IMR-90 (cell line): Measurements from ENCODE around the gene KRTAP9-3. TPM values are rescaled to one million over a fixed set of nuclear protein-coding genes. Genes with fewer than 3 reads are reported as not detected.
A peak's percentile ranks its signal among the peaks of the same experiment; 100 is the strongest.

ENCODE experiments used
- ATAC-seq: fragments of 200-7000 bp; cut with Tn5 transposase; 2 replicates; pipeline ENCODE4 v1.9.1; 2020; ENCODE audit warnings: low read depth, mild to moderate bottlenecking, moderate library complexity
- BruUV-seq: library from RNA; stranded (reverse); fragments of 400-500 nt; replicated peaks from 2 replicates; lab custom pipeline; 2021; lab: Mats Ljungman, UMichigan
- CTCF ChIA-PET: fragments of 300-600 bp; formaldehyde crosslinking; extraction: SDS; loops from one replicate; lab custom pipeline; 2021; ENCODE audit warnings: antibody characterized with exemption; lab: Yijun Ruan, JAX
- POLR2A ChIA-PET: fragments of 300-600 bp; sonication (Branson Sonifier 250); formaldehyde crosslinking; loops from one replicate; lab custom pipeline; 2022; ENCODE audit warnings: antibody characterized with exemption; ENCODE audit not compliant: unreplicated experiment; lab: Charles Lee
- DNase-seq: peaks from one replicate; pipeline ENCODE4 v3.0.0; 2013
- H2AFZ ChIP-seq: replicated peaks from 2 replicates; pipeline ENCODE3; 2013; ENCODE audit warnings: low read length, mild to moderate bottlenecking; ENCODE audit not compliant: poor library complexity
- H2AK5ac ChIP-seq: 2 replicates; pipeline ENCODE4 v1.6.1; 2013; ENCODE audit warnings: low read depth, low read length, inconsistent platforms
- H2AK9ac ChIP-seq: replicated peaks from 2 replicates; pipeline ENCODE3; 2013; ENCODE audit warnings: mild to moderate bottlenecking, low read depth, low read length, moderate library complexity; ENCODE audit not compliant: poor library complexity
- H2BK120ac ChIP-seq: 2 replicates; pipeline ENCODE4 v1.6.1; 2013; ENCODE audit warnings: low read depth, low read length, inconsistent platforms
- H2BK15ac ChIP-seq: 3 replicates; pipeline ENCODE4 v1.6.1; 2013; ENCODE audit warnings: low read depth, low read length, inconsistent platforms
- H2BK20ac ChIP-seq: 2 replicates; pipeline ENCODE4 v1.6.1; 2013; ENCODE audit warnings: low read depth, mild to moderate bottlenecking, inconsistent platforms, low read length, moderate library complexity
- H2BK5ac ChIP-seq: 2 replicates; pipeline ENCODE4 v1.6.1; 2013; ENCODE audit warnings: mild to moderate bottlenecking, low read depth, low read length, inconsistent platforms; ENCODE audit not compliant: poor library complexity, severe bottlenecking
- H3K14ac ChIP-seq: replicated peaks from 2 replicates; pipeline ENCODE4 v1.6.1; 2013; ENCODE audit warnings: low read depth, low read length, inconsistent platforms
- H3K18ac ChIP-seq: 2 replicates; pipeline ENCODE4 v1.6.1; 2013; ENCODE audit warnings: low read depth, low read length, control low read depth
- H3K23ac ChIP-seq: 2 replicates; pipeline ENCODE4 v1.6.1; 2013; ENCODE audit warnings: low read depth, low read length, inconsistent platforms
- H3K27ac ChIP-seq: 2 replicates; pipeline ENCODE4 v1.5.1; 2013; ENCODE audit warnings: mild to moderate bottlenecking, control low read depth, low read length; ENCODE audit not compliant: insufficient read depth
- H3K27me3 ChIP-seq: 2 replicates; pipeline ENCODE4 v1.6.1; 2013; ENCODE audit warnings: low read length; ENCODE audit not compliant: control insufficient read depth, insufficient read depth
- H3K36me3 ChIP-seq: 2 replicates; pipeline ENCODE4 v1.6.1; 2013; ENCODE audit warnings: low read length, mixed read lengths; ENCODE audit not compliant: control insufficient read depth, insufficient read depth
- H3K4ac ChIP-seq: 2 replicates; pipeline ENCODE4 v1.6.1; 2013; ENCODE audit warnings: low read depth, low read length, inconsistent platforms
- H3K4me1 ChIP-seq: 2 replicates; pipeline ENCODE4 v1.6.1; 2013; ENCODE audit warnings: low read length, mixed read lengths; ENCODE audit not compliant: control insufficient read depth, insufficient read depth
- H3K4me2 ChIP-seq: 2 replicates; pipeline ENCODE4 v1.6.1; 2013; ENCODE audit warnings: low read depth, mild to moderate bottlenecking, control low read depth, low read length, moderate library complexity
- H3K4me3 ChIP-seq: 2 replicates; pipeline ENCODE4 v1.5.1; 2013; ENCODE audit warnings: low read depth, mild to moderate bottlenecking, control low read depth, low read length, moderate library complexity; ENCODE audit not compliant: insufficient read depth
- H3K56ac ChIP-seq: 2 replicates; pipeline ENCODE4 v1.6.1; 2013; ENCODE audit warnings: low read length, inconsistent platforms; ENCODE audit not compliant: insufficient read depth; ENCODE audit errors: extremely low read depth
- H3K79me1 ChIP-seq, 2 experiments: 2 replicates each; pipeline ENCODE4 v1.6.1; 2013; ENCODE audit warnings: low read length in 2 of 2, inconsistent platforms in 1 of 2, low read depth in 1 of 2
- H3K9ac ChIP-seq: 2 replicates; pipeline ENCODE4 v1.6.1; 2013; ENCODE audit warnings: low read depth, low read length, control low read depth
- H3K9me1 ChIP-seq: 2 replicates; pipeline ENCODE4 v1.6.1; 2013; ENCODE audit warnings: low read length, inconsistent platforms; ENCODE audit not compliant: insufficient read depth
- H3K9me3 ChIP-seq: 2 replicates; pipeline ENCODE4 v1.6.1; 2013; ENCODE audit warnings: low read length; ENCODE audit not compliant: control insufficient read depth, insufficient read depth
- H4K20me1 ChIP-seq: 2 replicates; pipeline ENCODE4 v1.6.1; 2013; ENCODE audit warnings: low read length, inconsistent platforms; ENCODE audit not compliant: insufficient read depth
- H4K5ac ChIP-seq: 2 replicates; pipeline ENCODE4 v1.6.1; 2013; ENCODE audit warnings: mild to moderate bottlenecking, low read depth, low read length, control low read depth
- H4K8ac ChIP-seq, 2 experiments: 2 replicates each; pipeline ENCODE4 v1.6.1; 2013; ENCODE audit warnings: low read depth in 2 of 2, low read length in 2 of 2, control low read depth in 1 of 2, inconsistent platforms in 1 of 2
- H4K91ac ChIP-seq: 2 replicates; pipeline ENCODE4 v1.6.1; 2013; ENCODE audit warnings: low read depth, low read length, inconsistent platforms; ENCODE audit not compliant: insufficient read depth
- BHLHE40 ChIP-seq: fragments of 150-350 bp; IDR thresholded peaks from 2 replicates; pipeline ENCODE4 v1.6.1; 2016; ENCODE audit warnings: mild to moderate bottlenecking, low read depth, low read length
- CEBPB ChIP-seq: IDR thresholded peaks from 2 replicates; pipeline ENCODE4 v1.6.1; 2012; ENCODE audit warnings: low read depth, low read length, improper control_type of control experiment
- CHD1 ChIP-seq: IDR thresholded peaks from 2 replicates; pipeline ENCODE4 v1.6.1; 2012; ENCODE audit warnings: low read depth, low read length, improper control_type of control experiment
- CTCF ChIP-seq: conservative IDR thresholded peaks from 2 replicates; pipeline ENCODE4 v1.5.1; 2012; ENCODE audit warnings: mild to moderate bottlenecking, low read depth, low read length, improper control_type of control experiment
- ELK1 ChIP-seq: fragments of 150-350 bp; IDR thresholded peaks from 2 replicates; pipeline ENCODE4 v1.6.1; 2016; ENCODE audit warnings: low read depth, mild to moderate bottlenecking, low read length, moderate library complexity, borderline replicate concordance
- FOS ChIP-seq: fragments of 150-350 bp; IDR thresholded peaks from 2 replicates; pipeline ENCODE4 v1.6.1; 2016; ENCODE audit warnings: low read depth, low read length
- MAFK ChIP-seq: IDR thresholded peaks from 2 replicates; pipeline ENCODE4 v1.6.1; 2012; ENCODE audit warnings: low read depth, low read length, improper control_type of control experiment
- MAZ ChIP-seq: IDR thresholded peaks from 2 replicates; pipeline ENCODE4 v1.6.1; 2012; ENCODE audit warnings: low read depth, mild to moderate bottlenecking, low read length, improper control_type of control experiment, moderate library complexity, borderline replicate concordance
- MXI1 ChIP-seq: IDR thresholded peaks from 2 replicates; pipeline ENCODE4 v1.6.1; 2012; ENCODE audit warnings: low read depth, mild to moderate bottlenecking, low read length, moderate library complexity, borderline replicate concordance
- NFE2L2 ChIP-seq: fragments of 150-350 bp; IDR thresholded peaks from 2 replicates; pipeline ENCODE4 v1.6.1; 2016; ENCODE audit warnings: low read depth, mild to moderate bottlenecking, low read length
- POLR2A ChIP-seq: IDR thresholded peaks from 2 replicates; pipeline ENCODE4 v1.6.1; 2012; ENCODE audit warnings: mild to moderate bottlenecking, low read depth, low read length
- RCOR1 ChIP-seq: IDR thresholded peaks from 2 replicates; pipeline ENCODE4 v1.6.1; 2012; ENCODE audit warnings: mild to moderate bottlenecking, low read length, improper control_type of control experiment; ENCODE audit not compliant: insufficient replicate concordance
- RFX5 ChIP-seq: IDR thresholded peaks from 2 replicates; pipeline ENCODE4 v1.8.0; 2012; ENCODE audit warnings: low read depth, mild to moderate bottlenecking, low read length, moderate library complexity
- SMC3 ChIP-seq: fragments of 150-350 bp; IDR thresholded peaks from 2 replicates; pipeline ENCODE4 v1.6.1; 2016; ENCODE audit warnings: low read depth, mild to moderate bottlenecking, antibody characterized with exemption, low read length, moderate library complexity
- WGBS, 2 experiments: methylation state at CpG; one replicate each; pipeline versions ENCODE4 v1.1.5 to v1.1.7; 2013; ENCODE audit warnings: missing lambda C conversion rate in 2 of 2; ENCODE audit not compliant: insufficient read length in 1 of 2; ENCODE audit errors: extremely low coverage in 2 of 2; 5-methylcytosine and 5-hydroxymethylcytosine counted together
- dilution Hi-C: fragments of 300-500 bp; cut with HindIII; formaldehyde crosslinking; loops from one replicate; pipeline ENCODE4 v1.14.3; 2018; ENCODE audit warnings: low sequenced_read_pairs; ENCODE audit not compliant: unreplicated experiment
- in situ Hi-C: fragments of 300-500 bp; cut with MboI; formaldehyde crosslinking; loops from 3 replicates; pipeline ENCODE4 v1.14.3; 2019; ENCODE audit warnings: low sequenced_read_pairs, inconsistent platforms, mixed read lengths
- intact Hi-C: fragments of 100-400 bp; cut with micrococcal nuclease; formaldehyde crosslinking; loops from 2 replicates; pipeline ENCODE4 v1.10.0; 2022
- polyA plus RNA-seq, 3 experiments: library from polyadenylated mRNA; depleted of rRNA; stranded (reverse); fragments of >200 nt; gene quantifications; 2 replicates each; pipeline ENCODE4 v1.2.3, GENCODE V29; 2012; ENCODE audit warnings: low replicate concordance in 1 of 3
- total RNA-seq: library from RNA; depleted of rRNA; stranded (reverse); fragments of >200 nt; gene quantifications from 2 replicates; pipeline ENCODE4 v1.2.3, GENCODE V29; 2012

Gene KRTAP9-3
- total and polyA plus RNA-seq, 2 of the 4 experiments (the other 2 are of a cell fraction) = not detected

- Histone ChIP-seq H3K36me3 (no peaks in the 10 kb centered on the region), H2BK20ac (peak overlapping the region; percentile 39; the same call in 1 of the 2 replicates), H3K4ac (peak overlapping the region; percentile 61; the same call in 1 of the 2 replicates), H2AK9ac (peak overlapping the region; percentile 81), H4K91ac (no peak overlapping the region), H3K27me3 (peaks cover 4% of the 10 kb centered on the region; the same call in 1 of the 2 replicates), H2BK120ac (no peak overlapping the region), H3K56ac (no peak overlapping the region), H2AK5ac (peak overlapping the region; percentile 78), H3K27ac (no peak overlapping the region), H3K14ac (0 out of 2 replicates have a peak overlapping the region, but pooled peaks have one; percentile 31), H3K9me3 (no peaks in the 10 kb centered on the region), H3K23ac (no peak overlapping the region), H3K4me2 (no peak overlapping the region), H4K8ac (no peak overlapping the region), H3K79me1 (no peaks in the 10 kb centered on the region), H3K18ac (no peak overlapping the region), H4K20me1 (no peaks in the 10 kb centered on the region), H2BK15ac (no peak overlapping the region), H3K4me3 (no peak overlapping the region), H2BK5ac (no peak overlapping the region), H3K9me1 (peaks cover 7% of the 10 kb centered on the region; the same call in 1 of the 2 replicates), H3K9ac (no peak overlapping the region), H4K5ac (no peak overlapping the region), H2AFZ (peak overlapping the region; percentile 67), H3K4me1 (no peaks in the 10 kb centered on the region)
- dilution Hi-C loops (no loop called here), intact Hi-C loops (no loop called here), in situ Hi-C loops (no loop called here)
- ChIA-PET CTCF (interaction anchor here (1.2 kb wide), 1 partner anchor 336 kb away, joined by 3 read pairs; no protein-coding TSS in a partner anchor), POLR2A (no interaction called here)
- TF ChIP-seq SMC3 (no peak), MXI1 (no peak), BHLHE40 (no peak), CHD1 (no peak), CTCF (no peak), CEBPB (no peak), MAZ (no peak), POLR2A (no peak), RFX5 (no peak), ELK1 (no peak), NFE2L2 (no peak), MAFK (no peak), FOS (no peak), RCOR1 (no peak)
- no TSS peak for BruUV-seq
- no peak for ATAC-seq
- WGBS, 2 experiments = 59% methylated on average over 4 of the region's 7 CpGs; no CpG with 5 or more reads in 1 of the 2 experiments
- no peak for DNase-seq
Measured at GRCh38 chr17:41212524-41213169, 19.6 kb upstream of the KRTAP9-3 start.
